ENCODE data around the gene IL16.

Gene IL16

DNA sequence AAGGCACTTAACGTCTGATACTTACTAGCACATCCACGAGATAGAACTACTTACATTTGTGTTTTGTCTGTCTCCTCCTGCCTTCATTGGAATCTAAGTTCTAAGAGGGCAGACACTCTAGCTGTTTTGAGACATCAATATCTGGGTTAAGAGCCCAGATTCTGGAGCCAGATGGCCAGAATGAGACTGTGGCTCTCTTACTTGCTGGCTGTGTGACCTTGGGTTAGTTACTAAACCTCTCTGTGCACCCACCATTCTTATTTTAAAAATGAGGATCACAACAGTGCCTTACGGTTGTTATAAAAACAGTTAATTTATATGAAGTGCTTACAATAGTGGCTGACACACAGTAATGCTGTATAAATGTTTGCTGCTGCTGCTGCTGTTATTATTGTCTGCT is 119.6 kb downstream of the IL16 start:
- Histone ChIP-seq H4K20me1 (peaks cover 0 to 3% (median 0%) of the 10 kb centered on the region in 11 experiments; a peak in 1 of 22 replicates), H3K4me2 (no peak overlapping the region), H3K36me3 (peaks cover 22 to 76% (median 45%) of the 10 kb centered on the region in 11 experiments; a peak in 20 of 22 replicates), H3K9me3 (replicated peaks in 1 of 11) (no peaks in the 10 kb centered on the region), H3K27me3 (no peaks in the 10 kb centered on the region), H3K4me3 (no peak overlapping the region), H3K9ac (no peak overlapping the region; a peak in 1 of 22 replicates), H3K4me1 (peaks cover 18 to 37% (median 26%) of the 10 kb centered on the region in 10 experiments), H3K27ac (no peak overlapping the region)
- TF ChIP-seq Cebpa-rat (IDR thresholded peaks at IDR 0.05), result no peak

DNA sequence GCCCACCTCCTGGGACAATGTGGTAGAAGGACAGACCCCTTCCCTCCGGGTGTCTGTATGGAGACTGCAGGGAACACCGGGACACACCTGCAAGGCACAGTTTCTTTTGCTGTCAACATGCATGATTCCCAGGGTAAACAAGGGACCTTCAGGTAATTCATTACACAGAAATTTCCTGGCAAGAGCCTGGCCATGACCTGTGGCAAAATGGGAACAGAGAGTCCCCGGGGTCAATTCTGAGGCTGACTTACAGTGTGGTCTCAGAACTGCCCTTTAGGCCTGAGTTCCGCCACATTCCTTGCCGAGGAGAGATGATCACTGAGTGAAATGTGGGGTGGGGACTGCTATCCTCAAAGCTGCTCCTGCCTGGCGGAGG is 121.0 kb downstream of the IL16 start:
- H3K4me3 ChIP-seq, result no peak overlapping the region
- TF ChIP-seq Cebpa-rat (IDR thresholded peaks at IDR 0.05), result no peak
- no peaks in the 10 kb centered on the region for H3K27me3 ChIP-seq
- no peak overlapping the region for H3K27ac ChIP-seq
- H3K4me1 ChIP-seq, result peaks cover 6 to 28% (median 17%) of the 10 kb centered on the region in 10 experiments
- no peaks in the 10 kb centered on the region; a peak in 1 of 22 replicates for H4K20me1 ChIP-seq
- H3K36me3 ChIP-seq, result peaks cover 22 to 77% (median 45%) of the 10 kb centered on the region in 11 experiments; a peak in 19 of 22 replicates
- no peak overlapping the region for H3K9ac ChIP-seq
- no peaks in the 10 kb centered on the region for H3K9me3 ChIP-seq (replicated peaks in 1 of 11)
- no peak overlapping the region for H3K4me2 ChIP-seq

DNA sequence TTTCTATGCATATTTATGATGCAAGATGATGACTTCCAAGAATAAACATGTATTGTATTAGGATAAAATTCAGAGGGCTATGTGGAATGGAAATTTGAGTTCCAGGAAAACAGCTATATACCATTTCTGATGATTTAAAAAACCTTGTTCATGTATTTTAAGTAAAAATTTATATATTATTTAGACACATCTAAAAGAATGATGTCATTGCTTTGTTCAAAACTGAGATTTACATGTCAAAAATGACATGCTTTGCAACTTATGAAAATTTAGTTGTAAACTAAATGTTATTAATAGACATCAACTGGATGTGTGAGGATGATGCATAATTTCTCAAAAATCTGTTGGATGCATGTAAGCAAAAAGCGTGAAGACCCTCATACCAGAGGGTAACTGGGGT is 125.0 kb downstream of the IL16 start:
- Histone ChIP-seq H3K4me3 (no peak overlapping the region), H3K4me1 (peaks cover 17 to 27% (median 22%) of the 10 kb centered on the region in 10 experiments; a peak in 19 of 20 replicates), H3K27ac (no peak overlapping the region), H3K36me3 (peaks cover 14 to 52% (median 31%) of the 10 kb centered on the region in 11 experiments; a peak in 17 of 22 replicates), H3K4me2 (no peak overlapping the region), H3K9me3 (replicated peaks in 1 of 11) (no peaks in the 10 kb centered on the region), H4K20me1 (no peaks in the 10 kb centered on the region; a peak in 1 of 22 replicates), H3K9ac (no peak overlapping the region), H3K27me3 (no peaks in the 10 kb centered on the region)
- TF ChIP-seq Cebpa-rat (IDR thresholded peaks at IDR 0.05), result no peak

DNA sequence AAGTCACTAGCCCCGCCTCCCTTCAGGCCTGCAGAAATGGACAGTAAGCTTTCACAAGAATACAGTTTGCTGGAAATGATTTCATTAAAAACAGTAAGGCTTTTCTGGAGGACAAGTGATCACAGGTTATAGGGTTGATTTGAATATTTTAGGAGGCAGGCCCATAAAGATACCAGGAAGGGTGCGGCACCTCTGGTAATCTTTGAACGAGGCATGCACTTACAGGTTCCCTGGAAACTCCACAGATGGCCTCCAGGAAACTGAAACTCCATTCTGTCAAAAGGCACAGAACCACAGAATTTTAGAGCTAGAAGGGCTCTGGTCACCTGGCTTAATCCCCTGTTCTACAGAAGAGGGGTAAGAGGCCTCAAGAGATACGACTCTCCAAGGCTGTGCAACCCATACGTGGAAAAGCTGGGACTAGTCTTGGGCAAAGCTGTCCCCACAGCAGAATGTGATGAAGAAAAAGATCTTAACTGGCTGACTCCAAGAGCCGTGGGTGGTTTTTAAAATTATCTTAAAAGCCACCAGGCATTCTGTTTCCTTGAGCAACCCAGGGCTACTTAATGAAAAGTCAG is 126.1 kb downstream of the IL16 start:
- H3K9me3 ChIP-seq (replicated peaks in 1 of 11), result no peaks in the 10 kb centered on the region
- peaks cover 10 to 41% (median 25%) of the 10 kb centered on the region in 11 experiments; a peak in 16 of 22 replicates for H3K36me3 ChIP-seq
- no peak overlapping the region for H3K9ac ChIP-seq
- no peak overlapping the region for H3K27ac ChIP-seq
- H3K4me1 ChIP-seq, result peaks cover 17 to 27% (median 21%) of the 10 kb centered on the region in 10 experiments; a peak in 19 of 20 replicates
- H3K4me3 ChIP-seq, result peak overlapping the region in 2 of 10 experiments; percentile 17 to 73; a peak in 2 of 20 replicates
- TF ChIP-seq Cebpa-rat (IDR thresholded peaks at IDR 0.05), result no peak
- no peaks in the 10 kb centered on the region for H3K27me3 ChIP-seq
- H4K20me1 ChIP-seq, result no peaks in the 10 kb centered on the region
- H3K4me2 ChIP-seq, result peak overlapping the region; percentile 80 to 97 (median 92)

DNA sequence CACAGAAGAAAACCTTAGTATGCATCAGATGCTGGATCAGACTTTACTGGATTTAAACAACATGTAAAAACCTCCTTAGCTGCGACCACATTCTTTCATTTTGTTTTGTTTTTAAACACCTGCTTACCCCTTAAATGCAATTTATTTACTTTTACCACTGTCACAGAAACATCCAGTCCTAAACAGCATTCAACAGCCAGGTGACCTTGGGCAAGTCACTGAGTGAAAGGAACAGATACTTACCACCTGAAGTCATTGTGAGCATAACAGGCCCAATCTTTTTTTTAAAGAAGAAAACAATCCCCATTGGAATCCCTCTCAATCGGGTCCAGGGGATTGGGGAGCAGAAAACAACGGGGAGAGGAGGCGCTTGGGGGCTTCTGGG is 126.9 kb downstream of the IL16 start:
- peak overlapping the region; percentile 60 to 80 (median 68) for H3K4me3 ChIP-seq
- no peaks in the 10 kb centered on the region for H3K27me3 ChIP-seq
- TF ChIP-seq Cebpa-rat (IDR thresholded peaks at IDR 0.05), result no peak
- peaks cover 17 to 26% (median 21%) of the 10 kb centered on the region in 10 experiments; a peak in 19 of 20 replicates for H3K4me1 ChIP-seq
- no peaks in the 10 kb centered on the region for H3K9me3 ChIP-seq (replicated peaks in 1 of 11)
- H4K20me1 ChIP-seq, result no peaks in the 10 kb centered on the region
- H3K36me3 ChIP-seq, result peaks cover 5 to 33% (median 19%) of the 10 kb centered on the region in 11 experiments; a peak in 15 of 22 replicates
- H3K4me2 ChIP-seq, result peak overlapping the region; percentile 80 to 97 (median 92)
- peak overlapping the region in 8 of 11 experiments; percentile 5 to 69 (median 38); a peak in 8 of 22 replicates for H3K27ac ChIP-seq
- H3K9ac ChIP-seq, result peak overlapping the region; percentile 63 to 81 (median 74)

DNA sequence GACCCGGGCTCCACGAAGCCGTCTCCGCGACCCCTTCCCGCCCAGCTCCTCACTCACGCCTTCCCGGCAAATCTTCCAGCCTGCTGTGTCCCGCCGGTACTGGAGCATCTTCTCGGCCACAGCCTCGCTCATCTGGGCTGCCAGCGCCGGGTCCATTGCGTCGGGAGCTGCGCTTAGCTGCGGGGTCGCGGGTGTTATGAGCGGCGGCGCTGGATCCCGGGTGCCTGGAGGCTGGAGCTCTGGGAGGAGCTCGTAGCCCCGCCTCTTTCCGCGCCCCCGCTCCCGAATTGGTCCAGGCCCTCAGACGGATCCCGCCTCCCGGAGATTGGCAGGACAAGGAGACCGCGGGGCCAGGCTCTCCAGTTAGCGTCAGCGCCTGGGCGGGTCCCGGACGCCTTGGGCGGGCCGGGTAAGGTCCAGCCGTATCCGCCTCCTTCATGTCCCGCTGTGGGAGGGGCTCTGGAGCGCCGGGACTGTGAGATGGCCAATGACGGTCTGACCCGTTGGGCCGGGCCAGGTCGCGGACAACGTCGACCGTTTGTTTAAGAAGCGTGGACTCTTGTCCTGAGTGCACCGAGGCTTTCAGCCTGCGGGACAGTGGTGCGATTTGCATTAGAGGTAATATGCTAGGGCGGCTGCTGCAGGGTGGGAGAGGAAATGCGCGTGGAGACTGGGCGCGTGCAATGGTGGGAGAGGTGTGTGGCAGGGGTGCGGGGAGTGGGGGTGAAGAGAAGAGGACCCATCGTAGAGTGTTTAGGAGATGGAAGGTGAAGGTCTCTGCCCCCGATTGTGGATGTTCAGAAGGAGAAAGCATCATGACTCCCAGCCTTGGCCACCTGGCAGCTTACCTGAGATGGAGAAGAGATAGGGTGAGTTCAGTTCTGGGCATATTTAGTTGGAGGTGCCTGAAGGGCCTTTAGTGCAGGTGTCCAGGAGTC is 127.5 kb downstream of the IL16 start, which contains the start of gene STARD5:
STARD5 (minus strand) TSS at position 198 of the 938 bp plus-strand sequence; CDS start at position 156, 42 bp downstream.
- TF ChIP-seq Cebpa-rat (IDR thresholded peaks at IDR 0.05), result no peak
- Histone ChIP-seq H3K27ac (peak within 1 kb of the TSS in 8 of 11 experiments; percentile 5 to 69 (median 38); a peak in 9 of 22 replicates), H3K4me3 (peak within 1 kb of the TSS; percentile 60 to 80 (median 68)), H3K36me3 (peaks cover 3 to 27% (median 13%) of the 10 kb centered on the region in 11 experiments; a peak in 15 of 22 replicates), H3K27me3 (no peaks in the 10 kb centered on the region), H3K4me2 (peak within 1 kb of the TSS; percentile 80 to 97 (median 92)), H3K9ac (peak within 1 kb of the TSS; percentile 63 to 81 (median 74)), H3K4me1 (peaks cover 17 to 26% (median 21%) of the 10 kb centered on the region in 10 experiments; a peak in 19 of 20 replicates), H4K20me1 (no peaks in the 10 kb centered on the region), H3K9me3 (replicated peaks in 1 of 11) (no peaks in the 10 kb centered on the region)

DNA sequence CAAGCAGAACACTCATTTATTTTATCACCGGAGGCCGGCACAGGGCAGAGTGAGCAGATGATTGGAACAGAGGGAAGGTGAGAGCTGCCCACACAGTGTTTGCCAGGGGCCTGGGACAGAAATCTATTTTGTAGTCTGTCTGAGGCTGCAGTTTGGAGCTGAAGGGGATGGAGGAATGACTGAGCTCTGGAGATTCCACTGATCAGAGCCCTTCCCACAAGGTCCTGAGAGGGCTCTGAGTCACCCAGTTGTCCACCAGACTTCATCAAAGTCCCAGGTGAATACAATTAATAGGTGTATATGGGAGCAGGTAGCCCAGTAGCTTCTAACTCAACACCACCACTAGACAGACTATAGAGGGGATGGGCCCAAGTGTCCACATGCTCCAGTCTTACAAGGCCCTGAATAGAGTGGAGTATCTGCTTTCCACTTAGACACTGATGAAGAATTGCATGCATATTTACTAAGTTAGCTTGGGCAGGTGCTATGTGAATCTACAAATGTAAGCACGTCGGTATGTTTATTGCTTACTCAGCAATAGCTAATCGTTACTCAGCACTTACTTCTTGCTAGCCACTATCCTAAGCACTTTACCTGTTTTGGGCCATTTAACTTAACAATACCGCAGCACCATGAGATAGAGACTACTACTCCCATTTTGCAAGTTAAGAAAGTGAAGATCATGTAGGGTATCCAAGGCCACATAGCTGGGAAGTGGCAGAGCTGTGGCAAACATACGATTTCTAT is 130.0 kb downstream of the IL16 start:
- no peaks in the 10 kb centered on the region for H4K20me1 ChIP-seq
- H3K4me1 ChIP-seq, result peaks cover 30 to 37% (median 34%) of the 10 kb centered on the region in 10 experiments
- H3K27me3 ChIP-seq, result no peaks in the 10 kb centered on the region
- no peak overlapping the region for H3K4me3 ChIP-seq
- no peak for TF ChIP-seq Cebpa-rat (IDR thresholded peaks at IDR 0.05)
- peaks cover 0 to 6% (median 0%) of the 10 kb centered on the region in 11 experiments; a peak in 3 of 22 replicates for H3K36me3 ChIP-seq
- H3K4me2 ChIP-seq, result no peak overlapping the region
- H3K9me3 ChIP-seq (replicated peaks in 1 of 11), result no peaks in the 10 kb centered on the region
- no peak overlapping the region for H3K27ac ChIP-seq
- H3K9ac ChIP-seq, result no peak overlapping the region

DNA sequence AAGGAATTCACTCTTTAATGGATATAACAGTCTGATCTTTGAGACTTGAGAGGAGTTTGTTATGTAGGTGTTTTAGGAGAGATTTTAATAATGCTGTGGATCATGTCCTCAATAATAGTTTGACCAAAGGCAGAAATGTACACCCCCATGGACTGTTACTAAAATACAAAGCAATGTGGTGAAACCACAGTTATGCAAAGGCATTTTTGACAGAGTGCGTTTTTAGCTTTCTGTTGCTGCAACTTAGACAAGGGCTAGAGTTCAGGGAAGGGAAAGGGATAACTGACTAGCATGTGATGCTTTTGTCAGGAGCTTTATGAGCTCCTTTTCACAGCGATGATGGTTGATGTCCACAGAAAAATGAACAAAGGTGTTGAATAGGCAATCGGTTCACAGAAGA is 130.8 kb downstream of the IL16 start:
- Histone ChIP-seq H3K4me2 (no peak overlapping the region), H3K9ac (no peak overlapping the region), H3K4me3 (no peak overlapping the region), H3K27me3 (no peaks in the 10 kb centered on the region), H3K9me3 (replicated peaks in 1 of 11) (no peaks in the 10 kb centered on the region), H3K27ac (no peak overlapping the region), H4K20me1 (no peaks in the 10 kb centered on the region), H3K4me1 (peaks cover 26 to 37% (median 33%) of the 10 kb centered on the region in 10 experiments), H3K36me3 (no peaks in the 10 kb centered on the region)
- TF ChIP-seq Cebpa-rat (IDR thresholded peaks at IDR 0.05), result no peak
